T47D (cell line): ENCODE data around the gene PFKFB4.

Experiments
- DNase-seq, 2 experiments: peaks; one replicate each; pipeline versions ENCODE4 v3.0.0 to v3.0.0-alpha.2; 2011 to 2012; ENCODE audit warnings: low read depth in 1 of 2, low spot score in 1 of 2
- JUND ChIP-seq: IDR thresholded peaks from 2 replicates; pipeline ENCODE4 v1.6.1; 2012; ENCODE audit warnings: low read depth
- in situ Hi-C: cut with HindIII; loops from 2 replicates; pipeline ENCODE4 v1.10.0; 2016; ENCODE audit warnings: low sequenced_read_pairs, low pct_unique_long_range_greater_than_20kb

PFKFB4 gene

DNA sequence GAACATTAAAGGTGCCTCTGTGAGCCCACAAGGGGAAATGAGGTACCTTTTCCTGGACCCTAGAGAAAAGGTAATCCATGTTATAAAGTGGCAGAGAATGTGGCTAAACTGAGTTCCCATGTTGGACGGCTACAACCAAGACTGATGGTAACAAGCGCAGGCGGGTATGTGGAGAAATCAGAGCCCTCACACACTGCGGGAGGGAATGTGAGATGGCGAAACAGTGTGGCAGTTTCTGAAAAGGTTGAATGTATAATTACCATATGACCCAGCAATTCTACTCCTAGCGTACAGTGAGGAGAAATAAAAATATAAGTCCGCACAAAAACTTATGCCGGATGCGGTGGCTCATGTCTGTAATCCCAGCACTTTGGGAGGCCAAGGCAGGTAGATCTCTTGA lies 28.6 kb downstream of the PFKFB4 start:
- no peak for DNase-seq
- in situ Hi-C loops = no loop called here
- no peak for TF ChIP-seq JUND

DNA sequence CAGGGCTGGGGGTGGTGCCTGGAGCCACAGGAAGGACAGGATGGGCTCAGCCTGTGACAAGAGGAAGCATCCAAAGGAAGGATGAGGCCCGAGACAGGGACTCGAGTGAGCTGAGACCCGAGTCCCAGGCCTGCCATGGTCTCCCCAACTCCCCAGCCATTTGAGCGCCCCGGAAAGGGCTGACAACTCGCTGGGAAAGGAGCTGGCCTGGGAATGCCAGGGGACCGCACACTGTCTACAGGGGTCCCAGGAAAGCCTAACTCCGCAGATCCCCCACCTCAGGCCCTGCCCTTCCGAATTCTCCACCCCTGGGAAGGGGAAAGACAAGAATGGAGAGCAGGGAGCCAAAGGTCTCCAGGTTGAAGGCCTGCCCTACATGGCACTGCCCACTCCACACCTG lies 31.6 kb downstream of the PFKFB4 start:
- no peak for DNase-seq
- TF ChIP-seq JUND = no peak
- in situ Hi-C loops = no loop called here

DNA sequence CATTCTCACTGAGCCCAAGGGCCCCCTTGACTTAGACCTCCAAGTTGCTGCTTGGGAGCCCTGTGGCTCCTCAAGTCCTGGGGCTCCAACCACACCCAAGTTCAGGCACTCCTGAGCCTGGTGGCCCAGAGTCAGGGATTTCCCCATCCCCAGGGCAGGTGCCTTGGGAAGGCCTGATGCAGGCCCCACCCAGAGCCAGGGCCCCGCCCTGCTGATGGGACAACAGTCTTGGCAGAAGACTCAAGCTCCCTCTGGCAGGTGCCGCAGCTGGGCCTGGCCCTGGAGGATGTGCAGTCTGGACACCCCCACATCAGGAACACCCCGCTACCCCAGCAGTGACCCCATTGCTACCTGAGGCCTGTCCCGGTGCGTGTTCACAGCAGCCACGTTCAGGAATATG lies 35.0 kb downstream of the PFKFB4 start:
- DNase-seq = no peak
- no peak for TF ChIP-seq JUND
- in situ Hi-C loops = no loop called here

DNA sequence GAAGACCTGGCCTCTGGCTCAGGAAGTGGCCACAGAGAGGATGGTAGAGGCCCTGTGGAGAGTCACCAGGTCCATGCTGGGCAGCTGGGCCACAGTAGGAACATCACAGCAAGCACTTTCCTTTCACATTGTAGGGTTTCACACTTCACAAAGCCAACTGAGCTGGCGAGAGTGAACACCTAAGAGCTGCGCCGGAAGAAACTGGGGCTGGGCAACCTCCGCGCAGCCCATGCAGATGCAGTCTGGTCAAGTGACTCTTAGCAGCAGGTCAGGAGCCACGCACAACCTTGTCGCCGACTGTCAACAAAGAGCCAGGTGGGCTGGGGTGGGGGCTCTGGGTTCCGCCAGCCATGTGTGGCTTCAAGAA lies 37.3 kb downstream of the PFKFB4 start:
- in situ Hi-C loops = no loop called here
- no peak for TF ChIP-seq JUND
- DNase-seq = no peak

DNA sequence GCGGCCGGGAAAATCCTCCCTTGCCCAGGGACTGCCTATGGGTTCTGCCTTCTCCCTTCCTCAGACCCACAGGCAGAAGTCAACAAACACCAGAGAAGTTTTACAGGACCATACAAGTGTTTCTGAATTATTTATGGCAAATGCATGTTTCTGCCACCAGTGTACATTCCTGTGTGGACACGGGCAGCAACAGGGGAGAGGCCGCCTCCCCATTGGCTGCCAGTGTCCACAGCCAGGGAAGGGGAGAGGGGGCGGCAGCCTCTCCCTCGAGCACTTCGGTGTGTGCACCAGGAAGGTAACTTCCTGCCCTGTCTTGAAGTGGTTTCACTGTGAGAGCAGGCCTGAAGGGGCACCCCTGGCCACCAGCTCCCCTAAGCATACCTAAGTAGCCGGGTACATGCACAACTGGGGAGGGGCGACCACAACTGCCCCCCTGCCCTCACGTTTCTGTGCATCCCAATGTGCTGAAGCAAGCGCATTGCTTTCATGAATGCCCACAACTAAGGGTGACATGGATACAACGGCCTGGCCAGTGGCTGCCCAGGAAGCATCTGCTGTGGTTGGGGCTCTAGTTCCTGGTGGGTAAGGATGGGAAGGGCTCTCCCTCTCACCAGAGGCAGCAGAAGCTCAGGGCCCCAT lies 37.8 kb downstream of the PFKFB4 start:
- no peak for TF ChIP-seq JUND
- DNase-seq = no peak
- in situ Hi-C loops = no loop called here

- DNase-seq = no peak
- in situ Hi-C loops = no loop called here
- no peak for TF ChIP-seq JUND
Observed at GRCh38 chr3:48518069-48518468, 38.5 kb downstream of the PFKFB4 start.

DNA sequence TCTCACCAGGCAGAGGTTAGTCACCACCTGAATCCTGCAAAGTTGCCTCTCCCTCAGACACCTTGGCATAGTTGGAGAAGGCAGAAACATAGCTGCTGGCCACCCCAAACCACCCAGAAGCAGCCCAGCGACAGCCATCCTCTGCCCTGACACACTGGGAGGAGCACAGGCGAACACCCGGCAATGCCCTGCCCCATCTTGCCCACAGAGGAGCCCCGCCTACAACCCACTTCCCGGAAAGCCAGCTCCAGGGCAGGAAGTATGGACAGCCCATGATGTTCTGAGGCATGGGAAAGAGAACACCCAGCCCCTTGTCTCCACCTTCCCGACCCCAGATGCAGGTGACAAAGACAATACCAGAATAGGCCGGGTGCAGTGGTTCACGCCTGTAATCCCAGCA lies 40.0 kb downstream of the PFKFB4 start:
- in situ Hi-C loops = no loop called here
- no peak for DNase-seq
- no peak for TF ChIP-seq JUND

GRCh38 chr3:48514431-48515227 lies 42.0 kb downstream of the PFKFB4 start:
- in situ Hi-C loops = no loop called here
- peak in 1 of 2 experiments; percentile 6 for DNase-seq
- TF ChIP-seq JUND = no peak

- DNase-seq = no peak
- TF ChIP-seq JUND = no peak
- in situ Hi-C loops = no loop called here
Observed at GRCh38 chr3:48511551-48511950, 45.1 kb downstream of the PFKFB4 start.

- peak; percentile 67 to 89 for DNase-seq
- TF ChIP-seq JUND = no peak
- in situ Hi-C loops = no loop called here
Observed at GRCh38 chr3:48507256-48508061, 49.1 kb downstream of the PFKFB4 start.

DNA sequence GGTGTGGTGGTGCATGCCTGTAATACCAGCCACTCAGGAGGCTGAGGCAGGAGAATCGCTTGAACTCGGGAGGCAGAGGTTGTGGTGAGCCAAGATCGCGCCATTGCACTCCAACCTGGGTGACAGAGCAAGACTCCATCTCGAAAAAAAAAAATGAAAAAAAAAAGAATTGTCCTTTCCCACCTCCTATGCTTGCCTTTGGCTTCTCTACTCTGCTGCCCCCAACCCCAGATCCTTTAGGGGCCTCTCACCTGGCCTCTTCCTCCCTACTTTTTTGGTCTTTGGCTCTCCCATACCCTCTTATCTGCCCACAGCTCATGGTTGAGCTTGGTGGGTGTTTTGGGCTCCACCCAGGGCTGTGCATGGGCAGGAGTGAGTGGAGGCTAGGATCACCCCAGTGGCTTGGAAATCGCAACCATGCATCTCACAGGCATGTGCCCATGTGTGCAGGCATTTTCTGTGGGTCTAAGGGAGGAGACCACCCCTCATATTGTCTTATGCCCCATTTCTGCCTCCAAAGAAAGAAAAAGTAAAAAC lies 50.6 kb downstream of the PFKFB4 start:
- DNase-seq = no peak
- no peak for TF ChIP-seq JUND
- in situ Hi-C loops = no loop called here

DNA sequence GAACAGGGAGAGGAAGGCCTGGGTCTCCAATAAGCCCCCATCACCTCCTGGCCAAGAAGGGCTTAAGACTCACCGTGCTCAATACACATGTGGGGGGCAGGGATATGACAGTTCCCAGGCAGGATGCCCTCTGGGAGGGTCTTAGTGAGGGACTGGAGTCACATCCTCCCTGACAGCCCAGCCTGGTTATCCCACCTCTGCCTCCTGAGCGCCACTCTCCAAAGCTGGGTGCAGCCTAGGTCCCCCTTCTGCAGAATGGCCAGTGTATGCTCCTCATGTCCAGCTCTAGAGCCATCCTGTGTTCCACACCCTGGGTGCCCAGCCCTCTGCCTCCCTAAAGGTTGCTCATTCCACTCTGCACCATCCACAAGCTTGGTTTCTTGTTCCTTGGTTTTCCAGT lies 51.5 kb downstream of the PFKFB4 start:
- TF ChIP-seq JUND = no peak
- in situ Hi-C loops = no loop called here
- no peak for DNase-seq
